ENCODE results near the gene DNAJC19. TPM values are rescaled to one million over a fixed set of nuclear protein-coding genes. Genes with fewer than 3 reads are reported as not detected.

The DNAJC19 gene
- total RNA-seq, 1 donor from 2014 or later = 55.5 TPM

DNA sequence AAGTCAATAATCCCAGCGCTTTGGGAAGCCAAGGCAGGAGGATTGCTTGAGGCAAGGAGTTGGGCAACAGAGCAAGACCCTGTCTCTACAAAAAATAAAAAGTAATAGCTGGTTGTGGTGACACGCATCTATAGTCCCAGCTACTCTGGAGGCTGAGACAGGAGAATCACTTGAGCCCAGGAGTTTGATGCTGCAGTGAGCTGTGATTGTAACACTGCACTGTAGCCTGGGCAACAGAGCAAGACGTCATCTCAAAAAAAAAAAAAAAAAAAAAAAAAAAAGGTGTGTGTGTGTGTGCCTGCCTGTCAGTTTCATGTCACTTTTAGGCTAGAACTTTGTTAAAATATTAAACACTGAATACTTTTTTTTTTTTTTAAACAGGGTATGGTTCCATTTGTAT, 28.4 kb downstream of the DNAJC19 start:
- no peak for DNase-seq

GRCh38 chr3:180959691-180960090, 29.8 kb downstream of the DNAJC19 start:
- no peak for DNase-seq

GRCh38 chr3:180947761-180948390, 41.7 kb downstream of the DNAJC19 start:
- no peak for DNase-seq

DNA sequence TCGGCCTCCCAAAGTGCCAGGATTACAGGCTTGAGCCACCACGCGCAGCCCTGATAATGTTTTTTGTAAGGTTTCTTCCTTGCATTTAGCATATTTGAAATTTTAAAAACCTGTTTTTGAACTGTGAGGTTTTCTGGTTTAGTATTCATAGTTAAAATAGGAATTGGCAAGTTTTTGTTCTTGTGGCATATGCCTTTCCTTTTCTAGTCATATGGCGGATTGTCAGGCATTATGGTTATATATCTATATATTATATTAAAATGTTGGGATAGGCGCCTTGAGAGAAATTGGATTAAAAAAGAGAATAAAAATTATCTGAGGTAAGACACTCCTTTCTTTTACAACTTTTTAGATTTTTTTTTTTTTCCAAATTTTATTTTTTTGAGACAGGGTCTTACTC, 48.7 kb downstream of the DNAJC19 start:
- no peak for DNase-seq

GRCh38 chr3:180934638-180935037, 54.9 kb downstream of the DNAJC19 start:
- DNase-seq = no peak

Other genes with a start within 250 kb of the DNAJC19 start
- gene FXR1, start 77.1 kb downstream of the DNAJC19 start, total RNA-seq = 256 TPM